PC-9 (cell line): ENCODE data around the gene DPEP1. TPM values are rescaled to one million over a fixed set of nuclear protein-coding genes. Genes with fewer than 3 reads are reported as not detected.

Experiments used
- BruUV-seq: library from RNA; stranded (reverse); fragments of 400-500 nt; replicated peaks from 2 replicates; lab custom pipeline; 2021; lab: Mats Ljungman, UMichigan
- CTCF ChIA-PET: fragments of 300-600 bp; sonication (Branson Sonifier 250); formaldehyde crosslinking; loops from one replicate; lab custom pipeline; 2022; ENCODE audit warnings: antibody characterized with exemption; lab: Charles Lee
- POLR2A ChIA-PET: fragments of 300-600 bp; sonication (Branson Sonifier 250); formaldehyde crosslinking; loops from one replicate; lab custom pipeline; 2022; ENCODE audit warnings: antibody characterized with exemption; ENCODE audit not compliant: unreplicated experiment; lab: Charles Lee
- DNase-seq, 2 experiments: peaks; one replicate each; pipeline versions ENCODE4 v3.0.0 to v3.0.0-alpha.2; 2015 to 2022; ENCODE audit warnings: mixed read lengths in 1 of 2
- H2AFZ ChIP-seq: fragments of 200-600 bp; sonication (generic); 2 replicates; pipeline ENCODE4 v1.8.1; 2017; ENCODE audit warnings: antibody characterized with exemption
- H3F3A ChIP-seq: fragments of 200-600 bp; sonication (generic); 2 replicates; pipeline ENCODE4 v1.8.1; 2017; ENCODE audit warnings: antibody characterized with exemption, mild to moderate bottlenecking, low read depth; ENCODE audit not compliant: insufficient read depth
- H3K27ac ChIP-seq: fragments of 200-600 bp; sonication (generic); 2 replicates; pipeline ENCODE4 v1.6.1; 2016; ENCODE audit warnings: mixed run types
- H3K27me3 ChIP-seq: fragments of 200-600 bp; sonication (generic); 2 replicates; pipeline ENCODE4 v1.6.1; 2016; ENCODE audit warnings: low read depth, mixed run types; ENCODE audit not compliant: insufficient read depth
- H3K36me3 ChIP-seq: fragments of 200-600 bp; sonication (generic); 2 replicates; pipeline ENCODE4 v1.6.1; 2016; ENCODE audit warnings: low read depth, mixed run types
- H3K4me1 ChIP-seq: fragments of 200-600 bp; sonication (generic); replicated peaks from 2 replicates; pipeline ENCODE4 v1.6.1; 2016; ENCODE audit warnings: mixed run types; ENCODE audit not compliant: insufficient read depth
- H3K4me2 ChIP-seq: fragments of 200-600 bp; sonication (generic); 2 replicates; pipeline ENCODE4 v1.6.1; 2017; ENCODE audit warnings: mixed run types
- H3K4me3 ChIP-seq: fragments of 200-600 bp; sonication (generic); 2 replicates; pipeline ENCODE4 v1.6.1; 2016; ENCODE audit warnings: mixed run types
- H3K79me2 ChIP-seq: fragments of 200-600 bp; sonication (generic); 2 replicates; pipeline ENCODE4 v1.6.1; 2017; ENCODE audit warnings: low read depth, mixed run types
- H3K9me2 ChIP-seq: fragments of 200-600 bp; sonication (generic); 2 replicates; pipeline ENCODE4 v1.8.1; 2017; ENCODE audit warnings: mild to moderate bottlenecking; ENCODE audit not compliant: insufficient read depth
- H3K9me3 ChIP-seq: fragments of 200-600 bp; sonication (generic); 2 replicates; pipeline ENCODE4 v1.8.1; 2016; ENCODE audit warnings: low read depth; ENCODE audit not compliant: insufficient read depth
- H4K20me1 ChIP-seq: fragments of 200-600 bp; sonication (generic); 2 replicates; pipeline ENCODE4 v1.8.1; 2017; ENCODE audit not compliant: insufficient read depth
- EZH2 ChIP-seq: fragments of 200-600 bp; sonication (generic); IDR thresholded peaks from 2 replicates; pipeline ENCODE4 v1.8.0; 2017; ENCODE audit warnings: antibody characterized with exemption, low read depth
- intact Hi-C: fragments of 100-400 bp; cut with micrococcal nuclease; formaldehyde crosslinking; loops from one replicate; pipeline ENCODE4 v1.10.0; 2022; ENCODE audit not compliant: unreplicated experiment
- total RNA-seq: library from RNA; stranded (reverse); gene quantifications from 2 replicates; pipeline ENCODE4 v1.2.3, GENCODE V29; 2021
- TF ChIP-seq, protein P1 (sequence below): fragments of 200-600 bp; sonication (generic); conservative IDR thresholded peaks from 2 replicates; pipeline ENCODE4 v1.6.1; 2017; ENCODE audit warnings: mixed run types, antibody characterized with exemption, mild to moderate bottlenecking, moderate library complexity

The DPEP1 gene
- total RNA-seq, 1 experiment from 2014 or later = not detected

DNA sequence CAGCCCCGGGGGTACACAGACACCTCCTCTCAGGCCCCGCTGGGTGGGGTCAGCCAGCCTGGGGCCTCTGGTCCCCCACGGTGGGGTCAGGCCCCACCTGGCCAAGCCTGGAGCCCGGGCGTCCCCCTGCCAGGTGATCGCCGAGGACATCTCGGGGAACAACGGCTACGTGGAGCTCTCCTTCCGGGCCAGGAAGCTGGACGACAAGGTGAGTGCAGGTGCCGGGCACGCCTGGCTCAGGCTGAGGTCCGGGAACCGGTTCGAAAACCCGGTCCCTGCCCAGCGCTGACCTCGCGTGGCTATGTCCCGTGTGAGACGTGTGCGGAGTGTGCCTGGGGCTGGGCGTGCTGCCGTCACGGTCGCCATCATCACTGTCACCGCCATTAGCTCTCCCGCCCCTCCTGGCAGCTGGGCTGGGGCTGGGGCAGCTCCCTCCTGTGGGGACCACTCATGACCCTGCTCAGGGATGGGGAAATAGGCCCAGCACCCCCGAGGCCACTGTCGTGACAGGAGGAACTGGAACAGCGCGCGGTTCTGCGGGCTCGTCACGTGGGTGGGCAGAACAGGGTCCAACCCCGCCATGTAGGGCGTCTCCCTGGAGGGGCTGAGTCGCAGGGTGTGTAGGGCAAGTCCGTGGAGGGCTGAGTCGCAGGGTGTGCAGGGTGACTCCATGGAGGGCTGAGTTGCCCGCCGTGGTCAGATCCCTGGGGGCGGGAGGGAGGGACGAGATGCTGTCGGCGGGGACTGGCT is 29.4 kb upstream of the DPEP1 start:
- Histone ChIP-seq H3K4me3 (no peak overlapping the region), H3K4me1 (peaks cover 22% of the 10 kb centered on the region), H3K27ac (no peak overlapping the region), H4K20me1 (no peaks in the 10 kb centered on the region), H3F3A (peaks cover 29% of the 10 kb centered on the region), H3K9me3 (no peaks in the 10 kb centered on the region), H2AFZ (no peak overlapping the region), H3K36me3 (peaks cover 4% of the 10 kb centered on the region), H3K9me2 (no peaks in the 10 kb centered on the region), H3K79me2 (no peaks in the 10 kb centered on the region), H3K27me3 (no peaks in the 10 kb centered on the region), H3K4me2 (no peak overlapping the region)
- ChIA-PET POLR2A (no interaction called here), CTCF (no interaction called here)
- TF ChIP-seq, protein P1, sequence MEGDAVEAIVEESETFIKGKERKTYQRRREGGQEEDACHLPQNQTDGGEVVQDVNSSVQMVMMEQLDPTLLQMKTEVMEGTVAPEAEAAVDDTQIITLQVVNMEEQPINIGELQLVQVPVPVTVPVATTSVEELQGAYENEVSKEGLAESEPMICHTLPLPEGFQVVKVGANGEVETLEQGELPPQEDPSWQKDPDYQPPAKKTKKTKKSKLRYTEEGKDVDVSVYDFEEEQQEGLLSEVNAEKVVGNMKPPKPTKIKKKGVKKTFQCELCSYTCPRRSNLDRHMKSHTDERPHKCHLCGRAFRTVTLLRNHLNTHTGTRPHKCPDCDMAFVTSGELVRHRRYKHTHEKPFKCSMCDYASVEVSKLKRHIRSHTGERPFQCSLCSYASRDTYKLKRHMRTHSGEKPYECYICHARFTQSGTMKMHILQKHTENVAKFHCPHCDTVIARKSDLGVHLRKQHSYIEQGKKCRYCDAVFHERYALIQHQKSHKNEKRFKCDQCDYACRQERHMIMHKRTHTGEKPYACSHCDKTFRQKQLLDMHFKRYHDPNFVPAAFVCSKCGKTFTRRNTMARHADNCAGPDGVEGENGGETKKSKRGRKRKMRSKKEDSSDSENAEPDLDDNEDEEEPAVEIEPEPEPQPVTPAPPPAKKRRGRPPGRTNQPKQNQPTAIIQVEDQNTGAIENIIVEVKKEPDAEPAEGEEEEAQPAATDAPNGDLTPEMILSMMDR = no peak
- no peak for DNase-seq
- BruUV-seq = no TSS peak
- intact Hi-C loops = no loop called here

DNA sequence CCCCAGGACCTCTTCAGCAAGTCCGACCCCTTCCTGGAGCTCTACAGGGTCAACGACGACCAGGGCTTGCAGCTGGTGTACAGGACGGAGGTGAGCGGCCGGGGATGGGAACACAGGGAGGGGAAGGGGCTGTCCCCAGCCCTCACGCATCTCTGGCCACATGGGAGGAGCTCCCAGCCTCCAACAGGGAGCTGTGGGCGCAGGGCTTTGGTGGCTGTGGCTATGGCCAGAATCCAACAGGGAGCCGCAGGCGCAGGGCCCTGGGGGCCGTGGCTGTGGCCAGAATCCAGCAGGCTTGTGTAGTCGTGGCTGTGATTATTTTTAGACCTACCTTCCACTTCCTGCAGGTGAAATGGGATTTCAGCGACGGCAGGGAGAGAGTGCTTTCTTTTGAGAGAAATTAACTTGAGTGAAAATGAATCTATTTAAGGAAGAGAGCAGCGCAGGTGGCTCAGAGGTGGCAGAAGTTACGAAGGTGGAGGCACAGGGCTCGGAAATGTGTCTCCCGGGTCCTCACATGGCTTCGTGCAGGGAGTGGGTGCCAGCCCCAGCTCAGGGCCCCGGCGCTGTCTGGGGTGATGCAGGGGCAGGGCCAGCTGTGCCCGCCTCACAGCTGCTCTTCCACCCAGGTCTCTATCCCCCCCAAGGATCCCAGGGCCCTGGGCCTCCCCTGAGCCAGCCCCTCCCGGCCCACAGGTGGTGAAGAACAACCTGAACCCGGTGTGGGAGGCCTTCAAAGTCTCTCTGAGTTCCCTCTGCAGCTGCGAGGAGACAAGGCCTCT is 28.5 kb upstream of the DPEP1 start:
- H4K20me1 ChIP-seq = no peaks in the 10 kb centered on the region
- intact Hi-C loops = no loop called here
- H3K4me3 ChIP-seq = no peak overlapping the region
- H3K4me2 ChIP-seq = no peak overlapping the region
- TF ChIP-seq, protein P1 = no peak
- TF ChIP-seq EZH2 = no peak
- H3K36me3 ChIP-seq = no peaks in the 10 kb centered on the region; the same call in 1 of the 2 replicates
- CTCF ChIA-PET = no interaction called here
- no peaks in the 10 kb centered on the region for H3K27me3 ChIP-seq
- H3K9me3 ChIP-seq = no peaks in the 10 kb centered on the region
- H3F3A ChIP-seq = peaks cover 26% of the 10 kb centered on the region
- no peak overlapping the region for H2AFZ ChIP-seq
- POLR2A ChIA-PET = no interaction called here
- no peaks in the 10 kb centered on the region for H3K79me2 ChIP-seq
- DNase-seq = no peak
- no TSS peak for BruUV-seq
- no peaks in the 10 kb centered on the region for H3K9me2 ChIP-seq
- H3K27ac ChIP-seq = no peak overlapping the region
- peaks cover 22% of the 10 kb centered on the region for H3K4me1 ChIP-seq

DNA sequence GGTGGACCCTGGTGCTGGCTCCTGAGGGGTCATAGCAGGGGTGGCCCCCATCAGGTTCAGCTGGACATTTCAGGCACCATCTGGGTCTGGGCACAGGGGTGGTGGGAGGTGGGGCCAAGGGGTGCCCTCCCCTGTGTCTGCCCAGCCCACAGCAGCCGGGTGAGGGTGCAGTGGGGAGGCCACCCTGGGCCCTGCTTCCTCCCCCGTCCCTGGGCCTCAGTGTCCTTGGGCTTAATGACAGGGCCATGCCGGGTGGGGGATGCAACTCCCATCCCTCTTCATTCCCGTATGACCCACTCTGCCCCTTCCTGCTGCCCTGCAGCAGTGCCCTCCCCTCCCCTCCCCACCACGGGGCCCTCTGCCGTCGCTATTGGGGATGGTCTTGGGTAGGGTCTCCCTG is 27.2 kb upstream of the DPEP1 start:
- CTCF ChIA-PET = no interaction called here
- Histone ChIP-seq H4K20me1 (no peaks in the 10 kb centered on the region), H3K36me3 (no peaks in the 10 kb centered on the region; the same call in 1 of the 2 replicates), H3K9me3 (no peaks in the 10 kb centered on the region), H3K27ac (no peak overlapping the region), H2AFZ (no peak overlapping the region), H3F3A (peaks cover 20% of the 10 kb centered on the region), H3K79me2 (no peaks in the 10 kb centered on the region), H3K27me3 (no peaks in the 10 kb centered on the region), H3K4me2 (no peak overlapping the region), H3K9me2 (no peaks in the 10 kb centered on the region), H3K4me3 (no peak overlapping the region), H3K4me1 (peaks cover 18% of the 10 kb centered on the region)
- no peak for TF ChIP-seq EZH2
- TF ChIP-seq, protein P1 = no peak
- POLR2A ChIA-PET = no interaction called here
- intact Hi-C loops = no loop called here
- no TSS peak for BruUV-seq
- DNase-seq = no peak
